Measurements from ENCODE around the gene RNU7-1.

Gene RNU7-1

GRCh38 chr12:6919588-6919987 lies 24.0 kb upstream of the RNU7-1 start:
- DNase-seq, result no peak

- no peak for DNase-seq
Observed at GRCh38 chr12:6921539-6921938, 22.1 kb upstream of the RNU7-1 start.

GRCh38 chr12:6921996-6922946 lies 21.3 kb upstream of the RNU7-1 start:
- no peak for DNase-seq

GRCh38 chr12:6923003-6923732 lies 20.4 kb upstream of the RNU7-1 start:
- DNase-seq, result no peak

GRCh38 chr12:6923851-6924250 lies 19.8 kb upstream of the RNU7-1 start:
- DNase-seq, result no peak

- DNase-seq, result no peak
Observed at GRCh38 chr12:6925239-6925539, 18.4 kb upstream of the RNU7-1 start.

- peak; percentile 87 for DNase-seq
Observed at GRCh38 chr12:6925540-6926279, 17.9 kb upstream of the RNU7-1 start.

- peak; percentile 87 for DNase-seq
Observed at GRCh38 chr12:6927379-6928021, 16.1 kb upstream of the RNU7-1 start, which contains the start of gene ATN1. Gene ATN1 (plus strand): TSS chr12:6927959. CDS start chr12:6934002, 6,043 bp downstream.

- DNase-seq, result no peak
Observed at GRCh38 chr12:6928022-6928702, 15.5 kb upstream of the RNU7-1 start.

- no peak for DNase-seq
Observed at GRCh38 chr12:6928703-6929407, 14.8 kb upstream of the RNU7-1 start.

- DNase-seq, result no peak
Observed at GRCh38 chr12:6929466-6930452, 13.9 kb upstream of the RNU7-1 start.

GRCh38 chr12:6932766-6933165 lies 10.8 kb upstream of the RNU7-1 start:
- DNase-seq, result no peak

- no peak for DNase-seq
Observed at GRCh38 chr12:6934110-6934509, 9.5 kb upstream of the RNU7-1 start.

- DNase-seq, result no peak
Observed at GRCh38 chr12:6935371-6936193, 8.0 kb upstream of the RNU7-1 start.

GRCh38 chr12:6936194-6936635 lies 7.4 kb upstream of the RNU7-1 start:
- DNase-seq, result no peak

- DNase-seq, result no peak
Observed at GRCh38 chr12:6936636-6937480, 6.8 kb upstream of the RNU7-1 start.

GRCh38 chr12:6937481-6938352 lies 5.9 kb upstream of the RNU7-1 start:
- peak; percentile 94 for DNase-seq

Measured in fibroblast of skin of abdomen (primary cell).